SK-N-SH (cell line): ENCODE results near the gene PDZRN4. TPM values are rescaled to one million over a fixed set of nuclear protein-coding genes. Genes with fewer than 3 reads are reported as not detected.

ENCODE experiments used
- CTCF ChIA-PET: fragments of 300-600, 350-600 bp; formaldehyde crosslinking; extraction: SDS; loops from one replicate; lab custom pipeline; 2021; lab: Yijun Ruan, JAX
- POLR2A ChIA-PET: fragments of 350-600 bp; sonication (Branson Sonifier 250); formaldehyde crosslinking; extraction: SDS; loops from one replicate; lab custom pipeline; 2020; ENCODE audit warnings: antibody characterized with exemption, inconsistent platforms; lab: Yijun Ruan, JAX
- DNase-seq: peaks from one replicate; pipeline ENCODE4 v3.0.0; 2012
- H2AFZ ChIP-seq: fragments of 200-600 bp; sonication (generic); 2 replicates; pipeline ENCODE4 v1.8.1; 2016; ENCODE audit warnings: antibody characterized with exemption, mild to moderate bottlenecking, low read depth
- H3F3A ChIP-seq: fragments of 200-600 bp; sonication (generic); replicated peaks from 2 replicates; pipeline ENCODE3; 2016; ENCODE audit warnings: antibody characterized with exemption, mild to moderate bottlenecking; ENCODE audit not compliant: insufficient read depth
- H3K27ac ChIP-seq, 2 experiments: fragments of 200-500 bp in 1 of 2; fragments of 200-600 bp in 1 of 2; sonication (Bioruptor generic) in 1 of 2; sonication (generic), shearing (Covaris generic) in 1 of 2; 2 replicates each; pipeline versions ENCODE4 v1.5.1 to v1.6.1; 2014 to 2016; ENCODE audit warnings: low read depth in 2 of 2, inconsistent platforms in 1 of 2, low read length in 1 of 2, mild to moderate bottlenecking in 1 of 2, mixed read lengths in 1 of 2
- H3K27me3 ChIP-seq: fragments of 200-600 bp; sonication (generic), shearing (Covaris generic); 2 replicates; pipeline ENCODE4 v1.6.1; 2016; ENCODE audit warnings: mixed run types; ENCODE audit not compliant: insufficient read depth
- H3K36me3 ChIP-seq, 2 experiments: fragments of 200-500 bp in 1 of 2; fragments of 200-600 bp in 1 of 2; sonication (Bioruptor generic) in 1 of 2; sonication (generic) in 1 of 2; replicated peaks in 1 of 2; 2 replicates each; pipeline versions ENCODE3 to v1.5.1; 2014 to 2016; ENCODE audit warnings: low read length in 1 of 2, mild to moderate bottlenecking in 1 of 2; ENCODE audit not compliant: insufficient read depth in 2 of 2, control insufficient read depth in 1 of 2
- H3K4me1 ChIP-seq, 2 experiments: fragments of 200-500 bp in 1 of 2; fragments of 200-600 bp in 1 of 2; sonication (Bioruptor generic) in 1 of 2; sonication (generic), shearing (Covaris generic) in 1 of 2; 2 replicates each; pipeline versions ENCODE4 v1.5.1 to v1.6.1; 2014 to 2016; ENCODE audit warnings: low read depth in 1 of 2, low read length in 1 of 2, mixed run types in 1 of 2; ENCODE audit not compliant: insufficient read depth in 2 of 2, control insufficient read depth in 1 of 2
- H3K4me2 ChIP-seq: fragments of 200-600 bp; sonication (generic), shearing (Covaris generic); 2 replicates; pipeline ENCODE4 v1.6.1; 2017; ENCODE audit warnings: mixed run types
- H3K4me3 ChIP-seq, 2 experiments: fragments of 200-500 bp in 1 of 2; fragments of 200-600 bp in 1 of 2; sonication (Bioruptor generic) in 1 of 2; sonication (generic), shearing (Covaris generic) in 1 of 2; 2 replicates each; pipeline versions ENCODE4 v1.5.1 to v1.8.1; 2014 to 2016; ENCODE audit warnings: low read depth in 2 of 2, inconsistent platforms in 1 of 2, low read length in 1 of 2, mild to moderate bottlenecking in 1 of 2, mixed read lengths in 1 of 2, moderate library complexity in 1 of 2
- H3K79me2 ChIP-seq: fragments of 200-600 bp; sonication (generic); 2 replicates; pipeline ENCODE4 v1.8.1; 2017; ENCODE audit warnings: mild to moderate bottlenecking; ENCODE audit not compliant: insufficient read depth
- H3K9ac ChIP-seq: fragments of 200-600 bp; sonication (generic); 2 replicates; pipeline ENCODE4 v1.6.1; 2017; ENCODE audit warnings: mixed run types
- H3K9me2 ChIP-seq: fragments of 200-600 bp; sonication (generic); 2 replicates; pipeline ENCODE4 v1.6.1; 2017; ENCODE audit warnings: mixed run types
- H3K9me3 ChIP-seq: fragments of 200-600 bp; sonication (generic); 2 replicates; pipeline ENCODE4 v1.6.1; 2017; ENCODE audit warnings: mixed run types, mild to moderate bottlenecking, moderate library complexity
- H4K20me1 ChIP-seq: fragments of 200-600 bp; sonication (generic); 2 replicates; pipeline ENCODE4 v1.6.1; 2017; ENCODE audit warnings: mild to moderate bottlenecking, mixed run types; ENCODE audit not compliant: insufficient read depth
- CHD2 ChIP-seq: fragments of 150-350 bp; IDR thresholded peaks from 2 replicates; pipeline ENCODE4 v1.6.1; 2018; ENCODE audit warnings: low read length; ENCODE audit not compliant: partially characterized antibody
- EP300 ChIP-seq, 2 experiments: IDR thresholded peaks; 2 replicates each; pipeline versions ENCODE4 v1.4.0 to v1.6.1; 2012; ENCODE audit warnings: borderline replicate concordance in 1 of 2, low read depth in 1 of 2, low read length in 1 of 2
- FOSL2 ChIP-seq: IDR thresholded peaks from 2 replicates; pipeline ENCODE4 v1.4.0; 2012; ENCODE audit warnings: low read depth, mild to moderate bottlenecking, moderate library complexity, borderline replicate concordance
- FOXJ3 ChIP-seq: sonication (generic); formaldehyde crosslinking; IDR thresholded peaks from 2 replicates; pipeline ENCODE4 v1.5.1; 2020; ENCODE audit warnings: mild to moderate bottlenecking, missing genetic modification reagents
- FOXM1 ChIP-seq: IDR thresholded peaks from 2 replicates; pipeline ENCODE4 v1.4.0; 2012; ENCODE audit warnings: low read depth, mild to moderate bottlenecking
- GABPA ChIP-seq: IDR thresholded peaks from 2 replicates; pipeline ENCODE4 v1.4.0; 2012; ENCODE audit warnings: low read depth, mild to moderate bottlenecking
- GATA2 ChIP-seq: sonication (generic); formaldehyde crosslinking; IDR thresholded peaks from 2 replicates; pipeline ENCODE4 v1.5.0; 2020; ENCODE audit warnings: mild to moderate bottlenecking, missing genetic modification reagents
- IRF3 ChIP-seq: fragments of 150-350 bp; IDR thresholded peaks from 2 replicates; pipeline ENCODE4 v1.6.1; 2016; ENCODE audit warnings: mild to moderate bottlenecking, low read depth, low read length
- MEF2A ChIP-seq: IDR thresholded peaks from 2 replicates; pipeline ENCODE4 v1.4.0; 2012; ENCODE audit warnings: low read depth, borderline replicate concordance
- MXI1 ChIP-seq: IDR thresholded peaks from 2 replicates; pipeline ENCODE4 v1.6.1; 2012; ENCODE audit warnings: mild to moderate bottlenecking, low read depth, low read length, improper control_type of control experiment
- NRF1 ChIP-seq: IDR thresholded peaks from 2 replicates; pipeline ENCODE4 v1.6.1; 2012; ENCODE audit warnings: low read depth, mild to moderate bottlenecking, low read length
- POLR2AphosphoS5 ChIP-seq: IDR thresholded peaks from 2 replicates; pipeline ENCODE4 v1.6.1; 2012; ENCODE audit warnings: low read depth, low read length
- RCOR1 ChIP-seq: fragments of 150-350 bp; IDR thresholded peaks from 2 replicates; pipeline ENCODE4 v1.6.1; 2017; ENCODE audit warnings: antibody characterized with exemption, low read length
- SIN3A ChIP-seq: IDR thresholded peaks from 2 replicates; pipeline ENCODE4 v1.6.1; 2012; ENCODE audit warnings: low read depth, mild to moderate bottlenecking, low read length, moderate library complexity, borderline replicate concordance
- TCF12 ChIP-seq: IDR thresholded peaks from 2 replicates; pipeline ENCODE4 v1.4.0; 2012
- TEAD4 ChIP-seq: IDR thresholded peaks from 2 replicates; pipeline ENCODE4 v1.4.0; 2012; ENCODE audit warnings: mild to moderate bottlenecking, borderline replicate concordance; ENCODE audit not compliant: insufficient read depth
- WGBS: methylation state at CpG from one replicate; pipeline ENCODE4 v1.1.6; 2017; ENCODE audit warnings: low lambda C conversion rate; 5-methylcytosine and 5-hydroxymethylcytosine counted together
- polyA plus RNA-seq, 3 experiments: library from polyadenylated mRNA; depleted of rRNA; stranded (reverse); fragments of >200 nt; gene quantifications; 2 replicates each; pipeline ENCODE4 v1.2.3, GENCODE V29; 2012
- TF ChIP-seq, protein P1 (sequence below): IDR thresholded peaks from 2 replicates; pipeline ENCODE4 v1.4.0; 2012; ENCODE audit warnings: low read depth, borderline replicate concordance
- TF ChIP-seq, protein P2 (sequence below): fragments of 150-350 bp; IDR thresholded peaks from 2 replicates; pipeline ENCODE4 v1.6.1; 2017; ENCODE audit warnings: antibody characterized with exemption, low read length, low read depth, borderline replicate concordance

PDZRN4 gene
- polyA plus RNA-seq, 1 of the 3 experiments (the other 2 are of a cell fraction), result 0.02 TPM

DNA sequence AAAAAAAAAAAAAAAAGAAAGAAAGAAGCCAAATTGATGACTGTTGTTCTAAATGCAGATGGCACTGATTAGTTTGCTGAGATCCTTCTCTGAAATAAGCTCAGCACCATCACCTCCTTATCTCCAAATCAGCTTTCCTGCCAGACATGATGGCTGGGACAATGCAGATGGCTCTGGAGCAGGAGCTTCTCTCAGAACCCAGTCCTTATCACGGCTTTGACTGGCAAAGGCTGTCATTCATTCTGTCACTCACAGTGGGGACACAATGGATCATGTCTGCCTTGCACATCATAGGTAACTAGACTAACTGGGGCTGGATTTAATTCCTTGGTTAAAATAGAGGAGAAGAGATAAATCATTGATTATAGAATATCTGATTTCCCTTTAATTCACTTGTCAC lies 146.3 kb downstream of the PDZRN4 start:
- POLR2A ChIA-PET, result no interaction called here
- peak; percentile 7 for DNase-seq
- no peak overlapping the region for H3K4me3 ChIP-seq
- H3K27ac ChIP-seq, result peak overlapping the region in 1 of 2 experiments; percentile 11; a peak in 1 of 4 replicates
- no peaks in the 10 kb centered on the region for H3K9me2 ChIP-seq
- H2AFZ ChIP-seq, result no peak overlapping the region
- H4K20me1 ChIP-seq, result no peaks in the 10 kb centered on the region
- H3K27me3 ChIP-seq, result no peaks in the 10 kb centered on the region
- TF ChIP-seq FOXM1 (no peak), TCF12 (0 out of 2 replicates have a peak, but pooled peaks have one; percentile 15), SIN3A (no peak), RCOR1 (no peak; the same call in 1 of the 2 replicates), POLR2AphosphoS5 (no peak), NRF1 (no peak), IRF3 (no peak), EP300 (IDR thresholded peaks at IDR 0.05; ENCODE audit: borderline replicate concordance in 1 of 2, low read depth in 1 of 2, low read length in 1 of 2) (peak in 1 of 2 experiments; percentile 88; a peak in 2 of 4 replicates), GATA2 (CRISPR knock-in tag) (peak; percentile 97), FOXJ3 (no peak), MXI1 (no peak), GABPA (no peak), TEAD4 (no peak), FOSL2 (no peak), MEF2A (no peak), CHD2 (no peak)
- TF ChIP-seq, protein P1, sequence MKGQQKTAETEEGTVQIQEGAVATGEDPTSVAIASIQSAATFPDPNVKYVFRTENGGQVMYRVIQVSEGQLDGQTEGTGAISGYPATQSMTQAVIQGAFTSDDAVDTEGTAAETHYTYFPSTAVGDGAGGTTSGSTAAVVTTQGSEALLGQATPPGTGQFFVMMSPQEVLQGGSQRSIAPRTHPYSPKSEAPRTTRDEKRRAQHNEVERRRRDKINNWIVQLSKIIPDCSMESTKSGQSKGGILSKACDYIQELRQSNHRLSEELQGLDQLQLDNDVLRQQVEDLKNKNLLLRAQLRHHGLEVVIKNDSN, result no peak
- TF ChIP-seq, protein P2, sequence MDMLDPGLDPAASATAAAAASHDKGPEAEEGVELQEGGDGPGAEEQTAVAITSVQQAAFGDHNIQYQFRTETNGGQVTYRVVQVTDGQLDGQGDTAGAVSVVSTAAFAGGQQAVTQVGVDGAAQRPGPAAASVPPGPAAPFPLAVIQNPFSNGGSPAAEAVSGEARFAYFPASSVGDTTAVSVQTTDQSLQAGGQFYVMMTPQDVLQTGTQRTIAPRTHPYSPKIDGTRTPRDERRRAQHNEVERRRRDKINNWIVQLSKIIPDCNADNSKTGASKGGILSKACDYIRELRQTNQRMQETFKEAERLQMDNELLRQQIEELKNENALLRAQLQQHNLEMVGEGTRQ, result no peak
- TF ChIP-seq, all 33 proteins: peak for 3
- no peak overlapping the region for H3K4me2 ChIP-seq
- no peaks in the 10 kb centered on the region for H3F3A ChIP-seq
- H3K79me2 ChIP-seq, result no peaks in the 10 kb centered on the region
- H3K9me3 ChIP-seq, result no peaks in the 10 kb centered on the region
- peaks cover 0 to 3% of the 10 kb centered on the region in 2 experiments; a peak in 2 of 4 replicates for H3K4me1 ChIP-seq
- WGBS, result 22% methylated on average over 1 of the region's 1 CpG
- H3K9ac ChIP-seq, result no peak overlapping the region
- H3K36me3 ChIP-seq, result no peaks in the 10 kb centered on the region
- CTCF ChIA-PET, result interaction anchor here (0.7 kb wide), 1 partner anchor 638 kb away, joined by 3 read pairs; no protein-coding TSS in a partner anchor
